Osteoblast (primary cell): ENCODE data around the gene TCF25. TPM values are rescaled to one million over a fixed set of nuclear protein-coding genes. Genes with fewer than 3 reads are reported as not detected.
"Not testable (repeated sequence)": the region's sequence is repeated elsewhere in the genome, so short reads cannot be mapped to it uniquely, and the experiment has no call there.

ENCODE experiments used
- DNase-seq: peaks from one replicate; pipeline ENCODE4 v3.0.0; 2011; ENCODE audit warnings: low spot score, mixed read lengths; ENCODE audit not compliant: insufficient read length; ENCODE audit errors: missing footprints
- H2AFZ ChIP-seq: 2 replicates; pipeline ENCODE4 v1.6.0; 2011; ENCODE audit warnings: mild to moderate bottlenecking, low read length
- H3K27ac ChIP-seq: 2 replicates; pipeline ENCODE4 v1.5.1; 2011; ENCODE audit warnings: mild to moderate bottlenecking, low read depth, low read length, moderate library complexity
- H3K27me3 ChIP-seq: 2 replicates; pipeline ENCODE4 v1.6.0; 2012; ENCODE audit warnings: mild to moderate bottlenecking, control low read depth, inconsistent platforms, low read length, moderate library complexity; ENCODE audit not compliant: insufficient read depth
- H3K36me3 ChIP-seq: 2 replicates; pipeline ENCODE4 v1.5.1; 2011; ENCODE audit warnings: mild to moderate bottlenecking, low read length, control low read depth, moderate library complexity; ENCODE audit not compliant: insufficient read depth
- H3K4me1 ChIP-seq: 2 replicates; pipeline ENCODE4 v1.5.1; 2011; ENCODE audit warnings: mild to moderate bottlenecking, low read length, control low read depth, moderate library complexity; ENCODE audit not compliant: insufficient read depth
- H3K4me2 ChIP-seq: 2 replicates; pipeline ENCODE4 v1.6.0; 2011; ENCODE audit warnings: mild to moderate bottlenecking, low read length; ENCODE audit not compliant: insufficient read depth
- H3K4me3 ChIP-seq: fragments of 200-600 bp; sonication (generic); 3 replicates; pipeline ENCODE4 v1.5.1; 2012; ENCODE audit warnings: mild to moderate bottlenecking, low read length, inconsistent platforms; ENCODE audit not compliant: insufficient read depth
- H3K79me2 ChIP-seq: 2 replicates; pipeline ENCODE4 v1.6.0; 2012; ENCODE audit warnings: mild to moderate bottlenecking, low read length, control low read depth, inconsistent platforms; ENCODE audit not compliant: insufficient read depth
- H3K9me3 ChIP-seq: 2 replicates; pipeline ENCODE4 v1.5.1; 2011; ENCODE audit warnings: low read depth, low read length, control low read depth
- H4K20me1 ChIP-seq: 2 replicates; pipeline ENCODE4 v1.6.0; 2012; ENCODE audit warnings: mild to moderate bottlenecking, low read length, control low read depth; ENCODE audit not compliant: insufficient read depth
- total RNA-seq: library from RNA; depleted of rRNA; stranded (reverse); fragments of >200 nt; gene quantifications from 2 replicates; pipeline ENCODE4 v1.2.3, GENCODE V29; 2012
- TF ChIP-seq, protein P1 (sequence below): IDR thresholded peaks from 2 replicates; pipeline ENCODE4 v1.5.1; 2011; ENCODE audit warnings: mild to moderate bottlenecking, low read depth, low read length, moderate library complexity; ENCODE audit errors: extremely low read depth

The TCF25 gene
- total RNA-seq, 1 donor: 230 TPM

DNA sequence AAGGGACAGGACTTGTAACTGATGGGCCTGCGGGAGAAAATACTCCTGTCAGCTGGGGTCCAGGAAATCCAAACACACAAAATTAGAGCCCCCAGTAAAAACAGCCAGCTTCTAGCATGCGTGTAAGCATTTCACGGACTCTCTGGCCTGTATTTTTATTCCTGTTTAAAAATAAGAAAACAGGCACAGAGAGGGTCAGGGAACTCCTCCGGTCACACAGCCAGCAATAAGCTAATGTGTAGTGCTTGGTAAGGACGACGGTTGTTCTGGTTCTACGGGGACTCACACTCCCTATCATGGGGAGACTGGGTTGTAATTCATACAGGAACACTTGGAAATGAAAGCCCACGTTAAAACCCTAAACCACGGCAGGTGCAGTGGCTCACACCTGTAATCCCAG is 1.5 kb upstream of the TCF25 start:
- no peak overlapping the region for H2AFZ ChIP-seq
- H3K4me1 ChIP-seq: peaks cover 16% of the 10 kb centered on the region
- H3K27me3 ChIP-seq: no peaks in the 10 kb centered on the region
- TF ChIP-seq, protein P1, sequence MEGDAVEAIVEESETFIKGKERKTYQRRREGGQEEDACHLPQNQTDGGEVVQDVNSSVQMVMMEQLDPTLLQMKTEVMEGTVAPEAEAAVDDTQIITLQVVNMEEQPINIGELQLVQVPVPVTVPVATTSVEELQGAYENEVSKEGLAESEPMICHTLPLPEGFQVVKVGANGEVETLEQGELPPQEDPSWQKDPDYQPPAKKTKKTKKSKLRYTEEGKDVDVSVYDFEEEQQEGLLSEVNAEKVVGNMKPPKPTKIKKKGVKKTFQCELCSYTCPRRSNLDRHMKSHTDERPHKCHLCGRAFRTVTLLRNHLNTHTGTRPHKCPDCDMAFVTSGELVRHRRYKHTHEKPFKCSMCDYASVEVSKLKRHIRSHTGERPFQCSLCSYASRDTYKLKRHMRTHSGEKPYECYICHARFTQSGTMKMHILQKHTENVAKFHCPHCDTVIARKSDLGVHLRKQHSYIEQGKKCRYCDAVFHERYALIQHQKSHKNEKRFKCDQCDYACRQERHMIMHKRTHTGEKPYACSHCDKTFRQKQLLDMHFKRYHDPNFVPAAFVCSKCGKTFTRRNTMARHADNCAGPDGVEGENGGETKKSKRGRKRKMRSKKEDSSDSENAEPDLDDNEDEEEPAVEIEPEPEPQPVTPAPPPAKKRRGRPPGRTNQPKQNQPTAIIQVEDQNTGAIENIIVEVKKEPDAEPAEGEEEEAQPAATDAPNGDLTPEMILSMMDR: no peak
- no peaks in the 10 kb centered on the region for H3K9me3 ChIP-seq
- H3K4me3 ChIP-seq: no peak overlapping the region
- H3K4me2 ChIP-seq: no peak overlapping the region
- no peak overlapping the region for H3K27ac ChIP-seq
- H3K79me2 ChIP-seq: peaks cover 34% of the 10 kb centered on the region
- DNase-seq: no peak
- peaks cover 21% of the 10 kb centered on the region for H3K36me3 ChIP-seq
- H4K20me1 ChIP-seq: peaks cover 18% of the 10 kb centered on the region

DNA sequence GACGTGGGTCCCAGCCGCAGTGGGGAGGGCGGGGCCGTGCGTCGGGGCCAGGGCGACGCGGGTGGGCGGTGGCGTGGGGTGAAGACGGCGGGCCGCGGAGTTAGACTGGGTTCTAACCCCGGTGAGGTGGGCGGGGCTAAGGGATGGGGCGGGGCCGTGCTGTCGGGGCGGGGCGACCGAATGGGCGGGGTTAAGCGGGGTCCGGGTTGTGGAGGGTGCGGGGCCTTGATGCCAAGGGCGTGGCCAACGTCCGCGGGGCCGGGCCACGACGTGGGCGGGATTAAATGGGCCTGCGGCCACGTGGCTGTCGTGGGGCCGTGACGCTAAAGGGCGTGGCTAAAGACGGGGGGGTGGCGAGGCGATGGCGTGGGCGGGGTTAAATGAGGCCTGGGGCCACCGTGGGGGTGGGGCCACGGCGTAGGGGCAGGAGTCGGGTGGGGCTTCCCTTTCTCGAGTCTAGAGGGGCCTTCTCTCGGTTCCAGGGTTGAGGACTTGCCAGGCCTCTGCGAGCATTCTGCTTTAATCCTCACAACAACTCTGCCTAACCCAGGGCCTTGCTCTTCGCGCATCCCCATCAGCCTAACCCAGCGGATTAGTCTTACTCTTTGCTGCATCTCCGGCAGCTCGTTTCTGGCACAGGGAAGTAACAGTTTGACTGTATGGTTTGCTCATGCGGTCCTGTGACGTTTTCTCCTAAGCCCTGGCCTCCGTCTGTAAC is 739 bp downstream of the TCF25 start:
- Histone ChIP-seq H3K27ac (peak overlapping the region; percentile 99), H3K36me3 (peaks cover 37% of the 10 kb centered on the region), H3K4me2 (peak overlapping the region; percentile 84), H3K27me3 (no peaks in the 10 kb centered on the region), H3K4me3 (peak overlapping the region; percentile 98), H3K4me1 (peaks cover 16% of the 10 kb centered on the region), H4K20me1 (peaks cover 37% of the 10 kb centered on the region), H3K9me3 (no peaks in the 10 kb centered on the region), H2AFZ (peak overlapping the region; percentile 57), H3K79me2 (peaks cover 56% of the 10 kb centered on the region)
- peak; percentile 98 for DNase-seq
- TF ChIP-seq, protein P1: no peak

DNA sequence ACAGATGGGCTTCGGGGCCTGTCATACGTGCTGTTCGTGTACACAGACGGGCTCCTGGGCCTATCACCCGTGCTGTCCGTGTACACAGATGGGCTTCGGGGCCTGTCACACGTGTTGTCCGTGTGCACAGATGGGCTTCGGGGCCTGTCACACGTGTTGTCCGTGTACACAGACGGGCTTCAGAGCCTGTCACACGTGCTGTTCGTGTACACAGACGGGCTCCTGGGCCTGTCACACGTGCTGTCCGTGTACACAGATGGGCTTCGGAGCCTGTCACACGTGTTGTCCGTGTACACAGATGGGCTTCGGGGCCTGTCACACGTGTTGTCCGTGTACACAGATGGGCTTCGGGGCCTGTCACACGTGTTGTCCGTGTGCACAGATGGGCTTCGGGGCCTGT is 5.7 kb downstream of the TCF25 start:
- H3K4me1 ChIP-seq, H3K4me3 ChIP-seq, H3K9me3 ChIP-seq, H2AFZ ChIP-seq, H3K27ac ChIP-seq, H3K4me2 ChIP-seq, DNase-seq, H3K27me3 ChIP-seq: not testable (repeated sequence)
- peaks cover 95% of the 10 kb centered on the region for H3K79me2 ChIP-seq
- H3K36me3 ChIP-seq: peaks cover 75% of the 10 kb centered on the region
- peaks cover 78% of the 10 kb centered on the region for H4K20me1 ChIP-seq

DNA sequence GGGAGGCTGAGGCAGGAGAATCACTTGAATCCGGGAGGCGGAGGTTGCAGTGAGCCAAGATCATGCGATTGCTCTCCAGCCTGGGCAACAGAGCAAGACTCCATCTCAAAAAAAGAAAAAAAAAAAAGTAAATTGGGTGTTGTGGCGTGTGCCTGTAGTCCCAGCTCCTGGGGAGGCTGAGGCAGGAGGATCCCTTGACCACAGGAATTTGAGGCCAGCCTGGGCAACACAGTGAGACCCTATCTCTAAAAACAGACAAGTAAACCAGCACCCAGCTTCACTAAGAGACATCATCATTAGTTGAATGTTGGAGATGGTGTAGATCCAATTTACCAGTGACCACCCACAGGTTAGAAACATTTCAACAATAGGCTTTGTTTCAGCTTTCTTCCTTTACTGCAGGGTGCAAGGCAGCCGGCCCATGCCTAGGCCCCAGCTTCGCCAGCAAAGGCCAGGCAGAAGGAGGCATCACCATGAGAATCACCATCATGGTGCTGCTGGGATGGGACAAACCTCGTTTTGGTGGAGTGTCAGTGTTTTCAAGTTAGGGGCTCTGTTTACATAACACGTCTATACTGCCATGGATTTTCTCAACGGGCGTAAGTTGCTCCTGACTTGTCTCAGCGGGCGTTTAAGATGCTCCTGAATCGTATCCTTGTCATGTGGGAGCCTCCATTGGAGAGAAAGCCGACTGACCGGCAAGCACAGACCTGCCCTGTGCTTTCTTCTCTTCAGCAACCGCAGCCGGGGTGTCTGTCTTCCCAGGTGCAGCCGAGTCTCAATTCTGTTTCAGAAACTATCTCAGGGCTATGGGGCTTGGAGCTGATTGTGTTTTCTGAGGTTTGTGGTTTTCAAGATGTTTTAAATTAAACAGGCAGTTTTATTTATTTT is 7.3 kb downstream of the TCF25 start:
- Histone ChIP-seq H4K20me1 (peaks cover 75% of the 10 kb centered on the region), H3K27ac (no peak overlapping the region), H3K79me2 (peaks cover 90% of the 10 kb centered on the region), H3K4me3 (no peak overlapping the region), H3K9me3 (no peaks in the 10 kb centered on the region), H3K36me3 (peaks cover 76% of the 10 kb centered on the region), H3K27me3 (no peaks in the 10 kb centered on the region), H3K4me1 (no peaks in the 10 kb centered on the region), H2AFZ (no peak overlapping the region), H3K4me2 (no peak overlapping the region)
- TF ChIP-seq, protein P1: no peak
- DNase-seq: peak; percentile 18
